H1 (cell line): ENCODE results near the gene ZMIZ1. TPM values are rescaled to one million over a fixed set of nuclear protein-coding genes. Genes with fewer than 3 reads are reported as not detected.

Experiments used
- CTCF ChIA-PET: fragments of 300-600 bp; sonication (Branson Sonifier 250); formaldehyde crosslinking; loops from one replicate; lab custom pipeline; 2021; ENCODE audit not compliant: partially characterized antibody; lab: Charles Lee
- POLR2A ChIA-PET: fragments of 300-600 bp; sonication (Branson Sonifier 250); formaldehyde crosslinking; loops from one replicate; lab custom pipeline; 2021; ENCODE audit warnings: inconsistent platforms; ENCODE audit not compliant: partially characterized antibody; lab: Charles Lee
- DNase-seq, 2 experiments: peaks; one replicate each; pipeline versions ENCODE4 v3.0.0 to v3.0.0-alpha.2; 2010 to 2022; ENCODE audit warnings: low spot score in 2 of 2, low read depth in 1 of 2, mixed read lengths in 1 of 2
- FAIRE-seq: peaks from 2 replicates; lab custom pipeline; 2011; peaks lifted over from hg19 to GRCh38; lab: Jason Lieb, UNC
- H2AFZ ChIP-seq: 2 replicates; pipeline ENCODE4 v1.8.1; 2012; ENCODE audit warnings: low read length, inconsistent platforms
- H2AK5ac ChIP-seq: 2 replicates; pipeline ENCODE4 v1.6.1; 2013; ENCODE audit warnings: low read depth, low read length
- H2BK120ac ChIP-seq: replicated peaks from 2 replicates; pipeline ENCODE3; 2013; ENCODE audit warnings: low read depth, low read length, inconsistent platforms
- H2BK12ac ChIP-seq: 2 replicates; pipeline ENCODE4 v1.6.1; 2013; ENCODE audit warnings: low read depth, low read length
- H2BK15ac ChIP-seq: 2 replicates; pipeline ENCODE4 v1.6.1; 2013; ENCODE audit warnings: low read length
- H2BK20ac ChIP-seq: 2 replicates; pipeline ENCODE4 v1.6.1; 2013; ENCODE audit warnings: low read length
- H2BK5ac ChIP-seq: 2 replicates; pipeline ENCODE4 v1.6.1; 2013; ENCODE audit warnings: low read depth, low read length
- H3K14ac ChIP-seq: 2 replicates; pipeline ENCODE4 v1.6.1; 2013; ENCODE audit warnings: inconsistent platforms; ENCODE audit not compliant: insufficient read length
- H3K18ac ChIP-seq: 2 replicates; pipeline ENCODE4 v1.6.1; 2013; ENCODE audit warnings: low read length; ENCODE audit errors: extremely low read depth
- H3K23ac ChIP-seq: 2 replicates; pipeline ENCODE4 v1.6.1; 2013; ENCODE audit warnings: inconsistent platforms; ENCODE audit not compliant: insufficient read length
- H3K23me2 ChIP-seq: 2 replicates; pipeline ENCODE4 v1.6.1; 2013; ENCODE audit warnings: low read depth, low read length
- H3K27ac ChIP-seq: 2 replicates; pipeline ENCODE4 v1.6.1; 2011; ENCODE audit warnings: low read depth, low read length, inconsistent platforms
- H3K27me3 ChIP-seq, 4 experiments: replicated peaks in 1 of 4; 1 replicate in 1 of 4; 2 replicates in 3 of 4; pipeline versions ENCODE4 v1.6.1 to v1.8.1; 2011 to 2013; ENCODE audit warnings: low read length in 3 of 4, mild to moderate bottlenecking in 3 of 4, inconsistent platforms in 2 of 4, mixed read lengths in 2 of 4, moderate library complexity in 1 of 4; ENCODE audit not compliant: control insufficient read depth in 3 of 4, insufficient read depth in 3 of 4; ENCODE audit errors: extremely low read depth in 1 of 4
- H3K36me3 ChIP-seq, 4 experiments: 2 replicates each; pipeline versions ENCODE4 v1.6.1 to v1.8.1; 2011 to 2013; ENCODE audit warnings: mild to moderate bottlenecking in 4 of 4, low read length in 3 of 4, moderate library complexity in 2 of 4, control low read depth in 1 of 4, inconsistent platforms in 1 of 4; ENCODE audit not compliant: insufficient read depth in 4 of 4, control insufficient read depth in 2 of 4
- H3K4ac ChIP-seq: replicated peaks from 2 replicates; pipeline ENCODE3; 2013; ENCODE audit warnings: low read length, low read depth, mixed read lengths, inconsistent platforms; ENCODE audit not compliant: insufficient read length
- H3K4me1 ChIP-seq, 4 experiments: replicated peaks in 1 of 4; 1 replicate in 1 of 4; 2 replicates in 3 of 4; pipeline versions ENCODE4 v1.6.1 to v1.8.1; 2011 to 2013; ENCODE audit warnings: low read length in 3 of 4, inconsistent platforms in 2 of 4, mixed read lengths in 1 of 4; ENCODE audit not compliant: insufficient read depth in 4 of 4, control insufficient read depth in 3 of 4
- H3K4me2 ChIP-seq, 2 experiments: 2 replicates each; pipeline versions ENCODE4 v1.6.1 to v1.8.1; 2011 to 2013; ENCODE audit warnings: low read depth in 2 of 2, low read length in 2 of 2, control low read depth in 1 of 2, inconsistent platforms in 1 of 2, mild to moderate bottlenecking in 1 of 2; ENCODE audit not compliant: insufficient read depth in 1 of 2
- H3K4me3 ChIP-seq, 4 experiments: fragments of 200-600, 300-600 bp in 1 of 4; sonication (generic), shearing (Covaris generic), sonication (Bioruptor Twin) in 1 of 4; 2 replicates each; pipeline versions ENCODE4 v1.5.1 to v1.8.1; 2011 to 2016; ENCODE audit warnings: low read length in 4 of 4, low read depth in 3 of 4, control low read depth in 2 of 4, inconsistent platforms in 2 of 4, mild to moderate bottlenecking in 2 of 4, mixed read lengths in 1 of 4, moderate library complexity in 1 of 4; ENCODE audit not compliant: insufficient read depth in 2 of 4; ENCODE audit errors: extremely low read depth in 1 of 4
- H3K56ac ChIP-seq: replicated peaks from 2 replicates; pipeline ENCODE3; 2013; ENCODE audit warnings: low read depth, mild to moderate bottlenecking, mixed read lengths, low read length, inconsistent platforms; ENCODE audit not compliant: insufficient read length
- H3K79me1 ChIP-seq: 2 replicates; pipeline ENCODE4 v1.6.1; 2013; ENCODE audit warnings: low read depth, low read length, control low read depth
- H3K79me2 ChIP-seq, 2 experiments: 2 replicates each; pipeline versions ENCODE4 v1.6.1 to v1.8.1; 2012 to 2013; ENCODE audit warnings: low read length in 2 of 2, mild to moderate bottlenecking in 2 of 2, inconsistent platforms in 1 of 2; ENCODE audit not compliant: insufficient read depth in 2 of 2, control insufficient read depth in 1 of 2
- H3K9ac ChIP-seq, 4 experiments: replicated peaks in 1 of 4; 1 replicate in 1 of 4; 2 replicates in 3 of 4; pipeline versions ENCODE4 v1.6.1 to v1.8.1; 2011 to 2013; ENCODE audit warnings: low read depth in 3 of 4, low read length in 3 of 4, control low read depth in 2 of 4, mild to moderate bottlenecking in 2 of 4, moderate library complexity in 2 of 4, inconsistent platforms in 1 of 4; ENCODE audit errors: extremely low read depth in 1 of 4
- H3K9me3 ChIP-seq, 2 experiments: 2 replicates each; pipeline versions ENCODE4 v1.6.1 to v1.8.1; 2012 to 2013; ENCODE audit warnings: mild to moderate bottlenecking in 2 of 2, moderate library complexity in 2 of 2, control low read depth in 1 of 2, inconsistent platforms in 1 of 2, low read depth in 1 of 2, low read length in 1 of 2, mixed read lengths in 1 of 2; ENCODE audit not compliant: insufficient read depth in 2 of 2
- H4K20me1 ChIP-seq, 2 experiments: replicated peaks in 1 of 2; 2 replicates each; pipeline versions ENCODE3 to v1.8.1; 2011 to 2013; ENCODE audit warnings: inconsistent platforms in 2 of 2, low read length in 2 of 2, mild to moderate bottlenecking in 1 of 2; ENCODE audit not compliant: insufficient read depth in 2 of 2, control insufficient read depth in 1 of 2
- H4K5ac ChIP-seq: 2 replicates; pipeline ENCODE4 v1.6.1; 2013; ENCODE audit warnings: low read length, low read depth, mixed read lengths, inconsistent platforms; ENCODE audit not compliant: insufficient read length
- H4K8ac ChIP-seq: 2 replicates; pipeline ENCODE4 v1.8.0; 2013; ENCODE audit warnings: mild to moderate bottlenecking, moderate library complexity, low read length, inconsistent platforms; ENCODE audit not compliant: insufficient read depth; ENCODE audit errors: extremely low read depth
- H4K91ac ChIP-seq: replicated peaks from 2 replicates; pipeline ENCODE3; 2013; ENCODE audit warnings: low read length, mixed read lengths, inconsistent platforms; ENCODE audit not compliant: insufficient read length
- BCL11A ChIP-seq, 2 experiments: IDR thresholded peaks; one replicate each; pipeline ENCODE4 v1.6.1; 2011; ENCODE audit warnings: low read depth in 2 of 2, low read length in 2 of 2, mild to moderate bottlenecking in 2 of 2
- GTF2F1 ChIP-seq: IDR thresholded peaks from 2 replicates; pipeline ENCODE4 v1.6.1; 2012; ENCODE audit warnings: low read depth, low read length, improper control_type of control experiment, borderline replicate concordance
- JUND ChIP-seq: IDR thresholded peaks from 2 replicates; pipeline ENCODE4 v1.6.1; 2011; ENCODE audit warnings: mild to moderate bottlenecking, improper control_type of control experiment, low read length
- RXRA ChIP-seq: IDR thresholded peaks from 2 replicates; pipeline ENCODE4 v1.6.1; 2011; ENCODE audit warnings: low read depth, mild to moderate bottlenecking, low read length, moderate library complexity; ENCODE audit not compliant: insufficient read depth
- TBP ChIP-seq: IDR thresholded peaks from 2 replicates; pipeline ENCODE4 v1.6.1; 2011; ENCODE audit warnings: low read depth, low read length, improper control_type of control experiment
- TEAD4 ChIP-seq: IDR thresholded peaks from 2 replicates; pipeline ENCODE4 v1.6.1; 2012; ENCODE audit warnings: low read depth, low read length, inconsistent platforms, mixed read lengths
- USF2 ChIP-seq: IDR thresholded peaks from 2 replicates; pipeline ENCODE4 v1.6.1; 2011; ENCODE audit warnings: low read length, improper control_type of control experiment
- WGBS, 2 experiments: shearing (Covaris generic) in 1 of 2; methylation state at CpG; one replicate each; pipeline versions ENCODE4 v1.1.6 to v1.1.7; 2013 to 2015; ENCODE audit warnings: low lambda C conversion rate in 2 of 2, mixed read lengths in 2 of 2, inconsistent platforms in 1 of 2, low coverage in 1 of 2, missing lambda C conversion rate in 1 of 2; ENCODE audit not compliant: insufficient replicate concordance in 2 of 2, insufficient coverage in 1 of 2, insufficient read length in 1 of 2; ENCODE audit errors: extremely low coverage in 1 of 2, missing lambda C conversion rate in 1 of 2; 5-methylcytosine and 5-hydroxymethylcytosine counted together
- polyA plus RNA-seq, 7 experiments: library from polyadenylated mRNA; depleted of rRNA in 3 of 7; stranded (reverse) in 5 of 7; unstranded in 2 of 7; fragments of >200 nt in 5 of 7; fragments of 200-250 nt in 2 of 7; gene quantifications; 1 replicate in 5 of 7; 2 replicates in 1 of 7; 4 replicates in 1 of 7; pipeline versions ENCODE4 v1.2.1 to v1.2.3, GENCODE V29; 2011 to 2013; ENCODE audit warnings: missing spikeins in 2 of 7, mixed read lengths in 2 of 7
- total RNA-seq: library from RNA; stranded (reverse); fragmentation: NEBNext Ultra II Directional; extraction: Animal tissue kit (Norgen Biotek cat#: 25700); gene quantifications from 2 replicates; pipeline ENCODE4 v1.2.1, GENCODE V29; 2021

The ZMIZ1 gene
- total and polyA plus RNA-seq, 2 of the 8 experiments (the other 6 are each of a cell fraction or from before 2014, with no cell fraction given), result 8.1 to 28.0 TPM

- peaks cover 26 to 61% (median 47%) of the 10 kb centered on the region in 4 experiments for H3K36me3 ChIP-seq
- no peak for DNase-seq
- H3K27me3 ChIP-seq, result no peaks in the 10 kb centered on the region
- H4K20me1 ChIP-seq, result peaks cover 7 to 13% of the 10 kb centered on the region in 2 experiments
- H3K9ac ChIP-seq, result no peak overlapping the region
- no peak overlapping the region for H4K8ac ChIP-seq
- H4K5ac ChIP-seq, result no peak overlapping the region
- H3K9me3 ChIP-seq, result no peaks in the 10 kb centered on the region; a peak in 1 of 4 replicates
- no peaks in the 10 kb centered on the region; a peak in 1 of 4 replicates for H3K79me2 ChIP-seq
- H3K14ac ChIP-seq, result no peak overlapping the region
- CTCF ChIA-PET, result interaction anchor here (0.8 to 2.0 kb wide), 2 partner anchors 9 to 21 kb away, joined by 3 to 6 read pairs; no protein-coding TSS in a partner anchor
- TF ChIP-seq TBP, result no peak
- TF ChIP-seq GTF2F1, result no peak
- TF ChIP-seq BCL11A (IDR thresholded peaks at IDR 0.05; ENCODE audit: low read depth in 2 of 2, low read length in 2 of 2), result no peak
- TF ChIP-seq JUND, result no peak
- no peak for TF ChIP-seq RXRA
- TF ChIP-seq TEAD4, result no peak
- no peak for TF ChIP-seq USF2
- TF ChIP-seq, all 59 proteins: peak for 0
- H2BK5ac ChIP-seq, result no peak overlapping the region
- no peak overlapping the region for H2AFZ ChIP-seq
- H2AK5ac ChIP-seq, result no peak overlapping the region
- no peak overlapping the region for H2BK15ac ChIP-seq
- no peak overlapping the region for H3K4me2 ChIP-seq
- WGBS, 2 experiments, result 69% methylated on average over 3 of the region's 3 CpGs; no CpG with 5 or more reads in 1 of the 2 experiments
- H3K27ac ChIP-seq, result no peak overlapping the region
- H2BK20ac ChIP-seq, result no peak overlapping the region
- H3K18ac ChIP-seq, result no peak overlapping the region
- POLR2A ChIA-PET, result no interaction called here
- no peak overlapping the region for H3K4ac ChIP-seq
- FAIRE-seq, result no peak
- peaks cover 5% of the 10 kb centered on the region; the same call in 1 of the 2 replicates for H3K79me1 ChIP-seq
- no peak overlapping the region for H3K56ac ChIP-seq
- no peak overlapping the region for H3K23ac ChIP-seq
- no peaks in the 10 kb centered on the region for H3K23me2 ChIP-seq
- H4K91ac ChIP-seq, result no peak overlapping the region
- H3K4me1 ChIP-seq, result no peaks in the 10 kb centered on the region; a peak in 1 of 7 replicates
- H3K4me3 ChIP-seq, result no peak overlapping the region
- H2BK12ac ChIP-seq, result no peak overlapping the region
- no peak overlapping the region for H2BK120ac ChIP-seq
These were observed 285.4 kb downstream of the ZMIZ1 start for GRCh38 chr10:79354141-79354540.
